Fibroblast of lung (primary cell): ENCODE results near the gene CSAD. TPM values are rescaled to one million over a fixed set of nuclear protein-coding genes. Genes with fewer than 3 reads are reported as not detected.

Source experiments
- DNase-seq, 2 donors: peaks; one replicate each; pipeline versions ENCODE4 v3.0.0 to v3.0.0-alpha.2; 2010; ENCODE audit warnings: low read depth in 2 of 2
- H2AFZ ChIP-seq: 2 replicates; pipeline ENCODE4 v1.5.1; 2012; ENCODE audit warnings: low read length, control low read depth, inconsistent platforms
- H3K27ac ChIP-seq: 2 replicates; pipeline ENCODE4 v1.5.1; 2011; ENCODE audit warnings: low read length, control low read depth; ENCODE audit not compliant: insufficient read depth
- H3K27me3 ChIP-seq: 2 replicates; pipeline ENCODE4 v1.5.1; 2011; ENCODE audit warnings: mild to moderate bottlenecking, low read length; ENCODE audit not compliant: control insufficient read depth, insufficient read depth
- H3K36me3 ChIP-seq: 2 replicates; pipeline ENCODE4 v1.5.1; 2011; ENCODE audit warnings: low read length; ENCODE audit not compliant: control insufficient read depth, insufficient read depth
- H3K4me1 ChIP-seq: 2 replicates; pipeline ENCODE4 v1.5.1; 2011; ENCODE audit warnings: low read length; ENCODE audit not compliant: control insufficient read depth, insufficient read depth; ENCODE audit errors: extremely low read depth
- H3K4me2 ChIP-seq: 2 replicates; pipeline ENCODE4 v1.5.1; 2011; ENCODE audit warnings: low read length, control low read depth; ENCODE audit not compliant: insufficient read depth; ENCODE audit errors: extremely low read depth
- H3K4me3 ChIP-seq, 4 experiments: fragments of 200-600 bp in 1 of 4; sonication (generic) in 1 of 4; replicated peaks in 1 of 4; 2 replicates each; pipeline ENCODE4 v1.5.1; 2011 to 2016; ENCODE audit warnings: low read length in 4 of 4, low read depth in 3 of 4, mild to moderate bottlenecking in 3 of 4, control low read depth in 2 of 4, inconsistent platforms in 1 of 4, mixed read lengths in 1 of 4; ENCODE audit not compliant: insufficient read depth in 1 of 4; ENCODE audit errors: control extremely low read depth in 1 of 4
- H3K79me2 ChIP-seq: 2 replicates; pipeline ENCODE4 v1.5.1; 2012; ENCODE audit warnings: mild to moderate bottlenecking, low read length, inconsistent platforms; ENCODE audit not compliant: control insufficient read depth, insufficient read depth
- H3K9ac ChIP-seq: 2 replicates; pipeline ENCODE4 v1.5.1; 2011; ENCODE audit warnings: mild to moderate bottlenecking, low read length, control low read depth; ENCODE audit not compliant: insufficient read depth
- H3K9me3 ChIP-seq: 2 replicates; pipeline ENCODE4 v1.5.1; 2012; ENCODE audit warnings: low read depth, low read length; ENCODE audit not compliant: control insufficient read depth, insufficient read depth
- H4K20me1 ChIP-seq: 2 replicates; pipeline ENCODE4 v1.5.1; 2011; ENCODE audit warnings: low read length; ENCODE audit not compliant: control insufficient read depth, insufficient read depth; ENCODE audit errors: extremely low read depth
- CTCF ChIP-seq, 2 donors: IDR thresholded peaks in 1 of 2; conservative IDR thresholded peaks in 1 of 2; 1 replicate in 1 of 2; 2 replicates in 1 of 2; pipeline ENCODE4 v1.5.1; 2011 to 2012; ENCODE audit warnings: low read length in 2 of 2, control low read depth in 1 of 2, inconsistent platforms in 1 of 2, low read depth in 1 of 2, mild to moderate bottlenecking in 1 of 2
- EZH2 ChIP-seq: IDR thresholded peaks from 2 replicates; pipeline ENCODE4 v1.5.1; 2012; ENCODE audit warnings: low read length, control low read depth, mild to moderate bottlenecking; ENCODE audit errors: missing control alignments
- polyA plus RNA-seq, 2 donors: library from polyadenylated mRNA; depleted of rRNA in 1 of 2; stranded (reverse) in 1 of 2; unstranded in 1 of 2; fragments of >200 nt; gene quantifications; 2 replicates each; pipeline ENCODE4 v1.2.1, GENCODE V29; 2011 to 2012; ENCODE audit warnings: missing spikeins in 1 of 2
- total RNA-seq: library from RNA; depleted of rRNA; stranded (reverse); fragments of >200 nt; gene quantifications from 2 replicates; pipeline ENCODE4 v1.2.1, GENCODE V29; 2014

Gene CSAD
- total and polyA plus RNA-seq, 2 donors (not counting 1 experiment from before 2014, with no cell fraction given) = 7.8 to 10.1 TPM

- peaks cover 3% of the 10 kb centered on the region for H3K36me3 ChIP-seq
- no peak overlapping the region for H2AFZ ChIP-seq
- H3K4me1 ChIP-seq = peaks cover 23% of the 10 kb centered on the region
- no peak overlapping the region for H3K4me3 ChIP-seq
- H4K20me1 ChIP-seq = no peaks in the 10 kb centered on the region
- H3K9me3 ChIP-seq = no peaks in the 10 kb centered on the region
- H3K27me3 ChIP-seq = no peaks in the 10 kb centered on the region
- TF ChIP-seq EZH2 (no peak), CTCF (conservative IDR thresholded peaks at IDR 0.05 in 1 of 2, IDR thresholded peaks at IDR 0.05 in 1 of 2; ENCODE audit: low read depth in 1 of 2, low read length in 2 of 2) (no peak)
- no peak overlapping the region for H3K9ac ChIP-seq
- H3K27ac ChIP-seq = no peak overlapping the region
- H3K79me2 ChIP-seq = no peaks in the 10 kb centered on the region
- H3K4me2 ChIP-seq = no peak overlapping the region
- DNase-seq = no peak
Measured at GRCh38 chr12:53226815-53227214, 46.1 kb upstream of the CSAD start.

- Histone ChIP-seq H3K9ac (no peak overlapping the region), H3K4me3 (no peak overlapping the region), H3K4me2 (no peak overlapping the region), H3K9me3 (no peaks in the 10 kb centered on the region), H2AFZ (no peak overlapping the region), H3K27ac (no peak overlapping the region), H3K79me2 (no peaks in the 10 kb centered on the region), H4K20me1 (no peaks in the 10 kb centered on the region), H3K27me3 (no peaks in the 10 kb centered on the region), H3K4me1 (peaks cover 27% of the 10 kb centered on the region), H3K36me3 (peaks cover 3% of the 10 kb centered on the region)
- TF ChIP-seq CTCF (conservative IDR thresholded peaks at IDR 0.05 in 1 of 2, IDR thresholded peaks at IDR 0.05 in 1 of 2; ENCODE audit: low read depth in 1 of 2, low read length in 2 of 2) = no peak
- TF ChIP-seq EZH2 = no peak
- no peak for DNase-seq
Measured at GRCh38 chr12:53225635-53226424, 45.1 kb upstream of the CSAD start.

DNA sequence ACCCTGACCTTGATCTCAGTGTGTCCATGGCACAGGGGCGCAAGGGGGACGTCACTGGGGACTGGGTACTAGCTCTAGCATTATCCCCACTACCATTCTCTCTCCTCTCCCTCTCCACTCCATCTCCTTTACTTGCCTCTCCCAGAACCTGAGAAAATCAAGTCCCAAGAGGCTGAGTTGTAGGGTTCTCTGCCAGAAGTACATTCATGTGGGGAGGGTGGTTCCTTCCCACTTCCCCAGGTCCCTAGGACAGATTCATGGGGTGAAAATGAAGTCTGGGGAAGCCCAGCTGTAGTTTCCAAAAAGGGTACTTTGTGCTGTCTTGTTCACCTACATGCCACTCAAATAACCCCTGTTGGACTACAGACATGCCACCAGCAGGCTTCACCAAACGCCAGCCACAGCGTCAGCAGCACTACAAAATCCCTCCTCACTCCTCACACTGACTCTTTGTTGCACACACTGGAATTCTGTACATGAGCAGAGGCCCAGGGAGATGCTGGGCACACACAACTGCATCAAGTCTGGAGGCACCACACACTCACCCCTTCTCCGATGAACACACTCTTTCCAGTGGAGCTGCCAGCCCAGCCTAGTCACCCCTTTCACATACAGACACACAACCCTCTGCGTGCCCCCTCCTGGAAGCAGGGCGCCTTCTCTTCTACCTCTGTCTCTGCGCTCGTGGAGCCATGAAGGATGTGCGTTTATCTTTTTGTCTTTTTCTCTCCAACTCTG lies 44.3 kb upstream of the CSAD start:
- TF ChIP-seq EZH2 = no peak
- no peak for TF ChIP-seq CTCF (conservative IDR thresholded peaks at IDR 0.05 in 1 of 2, IDR thresholded peaks at IDR 0.05 in 1 of 2; ENCODE audit: low read depth in 1 of 2, low read length in 2 of 2)
- peaks cover 30% of the 10 kb centered on the region for H3K4me1 ChIP-seq
- no peak overlapping the region for H3K4me2 ChIP-seq
- no peaks in the 10 kb centered on the region for H4K20me1 ChIP-seq
- no peaks in the 10 kb centered on the region for H3K79me2 ChIP-seq
- no peaks in the 10 kb centered on the region for H3K27me3 ChIP-seq
- peak in 1 of 2 donors; percentile 45 for DNase-seq
- no peaks in the 10 kb centered on the region for H3K9me3 ChIP-seq
- no peak overlapping the region for H3K9ac ChIP-seq
- H3K4me3 ChIP-seq = no peak overlapping the region
- H2AFZ ChIP-seq = no peak overlapping the region
- peaks cover 3% of the 10 kb centered on the region for H3K36me3 ChIP-seq
- no peak overlapping the region for H3K27ac ChIP-seq
